ENCODE data around the gene HS6ST3. TPM values are rescaled to one million over a fixed set of nuclear protein-coding genes. Genes with fewer than 3 reads are reported as not detected.

HS6ST3 gene
- total RNA-seq, 1 experiment from 2014 or later, result 0.11 TPM

GRCh38 chr13:96431044-96431581 is 341.2 kb downstream of the HS6ST3 start:
- POLR2A ChIA-PET (ENCODE audit: unreplicated experiment), result no interaction called here
- no peak overlapping the region for H3K9ac ChIP-seq (ENCODE audit: low read length)

GRCh38 chr13:96444676-96445075 is 354.8 kb downstream of the HS6ST3 start:
- Histone ChIP-seq H4K20me1 (ENCODE audit: low read length) (no peaks in the 10 kb centered on the region), H3K4me3 (ENCODE audit: low read length) (no peak overlapping the region), H3K4me1 (ENCODE audit: insufficient read depth, low read length) (no peaks in the 10 kb centered on the region), H3K9me3 (ENCODE audit: low read length) (no peaks in the 10 kb centered on the region), H3F3A (ENCODE audit: low read length, unreplicated experiment) (no peaks in the 10 kb centered on the region), H3K4me2 (ENCODE audit: low read length) (no peak overlapping the region), H3K9me2 (replicated peaks; ENCODE audit: low read length) (no peaks in the 10 kb centered on the region), H3K9ac (ENCODE audit: low read length) (no peak overlapping the region), H3K79me2 (ENCODE audit: low read length) (no peaks in the 10 kb centered on the region), H2AFZ (ENCODE audit: low read length) (no peak overlapping the region), H3K27ac (ENCODE audit: low read length) (no peak overlapping the region), H3K36me3 (ENCODE audit: low read depth, low read length) (no peaks in the 10 kb centered on the region), H3K27me3 (ENCODE audit: low read length) (no peaks in the 10 kb centered on the region)
- ATAC-seq (no peak), DNase-seq (no peak)
- CTCF ChIA-PET, result no interaction called here
- TF ChIP-seq CTCF (conservative IDR thresholded peaks at IDR 0.05; ENCODE audit: low read depth, low read length), result no peak
- no peak for TF ChIP-seq EZH2 (IDR thresholded peaks at IDR 0.05; ENCODE audit: low read length, unreplicated experiment)
- no peak for TF ChIP-seq EZH2phosphoT487 (IDR thresholded peaks at IDR 0.05; ENCODE audit: borderline replicate concordance, low read length)
- intact Hi-C loops (cut with micrococcal nuclease), result no loop called here
- POLR2A ChIA-PET (ENCODE audit: unreplicated experiment), result no interaction called here
- no TSS peak for BruUV-seq (replicated peaks)

More at GRCh38 chr13:96431044-96431581, 341.2 kb downstream of the HS6ST3 start:
- Histone ChIP-seq H3K4me3 (ENCODE audit: low read length) (no peak overlapping the region), H3K4me2 (ENCODE audit: low read length) (no peak overlapping the region), H3K27ac (ENCODE audit: low read length) (no peak overlapping the region), H3K79me2 (ENCODE audit: low read length) (no peaks in the 10 kb centered on the region), H3K27me3 (ENCODE audit: low read length) (no peaks in the 10 kb centered on the region), H3K4me1 (ENCODE audit: insufficient read depth, low read length) (no peaks in the 10 kb centered on the region), H2AFZ (ENCODE audit: low read length) (no peak overlapping the region), H3F3A (ENCODE audit: low read length, unreplicated experiment) (no peaks in the 10 kb centered on the region), H3K9me2 (replicated peaks; ENCODE audit: low read length) (no peaks in the 10 kb centered on the region), H3K9me3 (ENCODE audit: low read length) (no peaks in the 10 kb centered on the region), H4K20me1 (ENCODE audit: low read length) (no peaks in the 10 kb centered on the region), H3K36me3 (ENCODE audit: low read depth, low read length) (no peaks in the 10 kb centered on the region)
- BruUV-seq (replicated peaks), result no TSS peak
- no peak for DNase-seq
- intact Hi-C loops (cut with micrococcal nuclease), result no loop called here
- TF ChIP-seq EZH2 (IDR thresholded peaks at IDR 0.05; ENCODE audit: low read length, unreplicated experiment) (no peak), EZH2phosphoT487 (IDR thresholded peaks at IDR 0.05; ENCODE audit: borderline replicate concordance, low read length) (no peak), CTCF (conservative IDR thresholded peaks at IDR 0.05; ENCODE audit: low read depth, low read length) (no peak)
- CTCF ChIA-PET, result no interaction called here
- ATAC-seq, result no peak

- H2AFZ ChIP-seq (ENCODE audit: low read length), result no peak overlapping the region
- no peaks in the 10 kb centered on the region for H3K9me2 ChIP-seq (replicated peaks; ENCODE audit: low read length)
- ATAC-seq, result no peak
These were observed 360.0 kb downstream of the HS6ST3 start for GRCh38 chr13:96449920-96450319.

More at GRCh38 chr13:96449920-96450319, 360.0 kb downstream of the HS6ST3 start:
- H3K4me1 ChIP-seq (ENCODE audit: insufficient read depth, low read length), result no peaks in the 10 kb centered on the region
- no TSS peak for BruUV-seq (replicated peaks)
- intact Hi-C loops (cut with micrococcal nuclease), result no loop called here
- H3K4me2 ChIP-seq (ENCODE audit: low read length), result no peak overlapping the region
- TF ChIP-seq EZH2phosphoT487 (IDR thresholded peaks at IDR 0.05; ENCODE audit: borderline replicate concordance, low read length) (no peak), CTCF (conservative IDR thresholded peaks at IDR 0.05; ENCODE audit: low read depth, low read length) (no peak)
- no peak overlapping the region for H3K9ac ChIP-seq (ENCODE audit: low read length)
- POLR2A ChIA-PET (ENCODE audit: unreplicated experiment), result interaction anchor here (0.7 kb wide), 1 partner anchor 143 kb away, joined by 3 read pairs; no protein-coding TSS in a partner anchor
- CTCF ChIA-PET, result no interaction called here
- no peak for DNase-seq
- H3F3A ChIP-seq (ENCODE audit: low read length, unreplicated experiment), result no peaks in the 10 kb centered on the region
- no peaks in the 10 kb centered on the region for H3K27me3 ChIP-seq (ENCODE audit: low read length)
- H3K27ac ChIP-seq (ENCODE audit: low read length), result no peak overlapping the region
- no peaks in the 10 kb centered on the region for H3K36me3 ChIP-seq (ENCODE audit: low read depth, low read length)
- no peaks in the 10 kb centered on the region for H4K20me1 ChIP-seq (ENCODE audit: low read length)
- H3K4me3 ChIP-seq (ENCODE audit: low read length), result no peak overlapping the region
- no peaks in the 10 kb centered on the region for H3K79me2 ChIP-seq (ENCODE audit: low read length)
- H3K9me3 ChIP-seq (ENCODE audit: low read length), result no peaks in the 10 kb centered on the region

Data from PC-3 (cell line).